GM18526 (cell line): ENCODE measurements around the gene LRP8.

Source experiments
- POLR2A ChIP-seq: IDR thresholded peaks from 3 replicates; pipeline ENCODE4 v1.6.1; 2011; ENCODE audit not compliant: insufficient read length; ENCODE audit errors: extremely low read depth

The LRP8 gene

GRCh38 chr1:53266038-53266437, 61.8 kb downstream of the LRP8 start:
- no peak for TF ChIP-seq POLR2A

- no peak for TF ChIP-seq POLR2A
Measured at GRCh38 chr1:53265581-53265980, 62.3 kb downstream of the LRP8 start.

- no peak for TF ChIP-seq POLR2A
Measured at GRCh38 chr1:53264048-53264447, 63.8 kb downstream of the LRP8 start.

GRCh38 chr1:53262000-53262399, 65.9 kb downstream of the LRP8 start:
- TF ChIP-seq POLR2A: no peak

GRCh38 chr1:53260631-53261247, 67.1 kb downstream of the LRP8 start:
- TF ChIP-seq POLR2A: no peak

GRCh38 chr1:53259932-53260331, 67.9 kb downstream of the LRP8 start:
- TF ChIP-seq POLR2A: no peak

GRCh38 chr1:53258216-53258615, 69.7 kb downstream of the LRP8 start:
- TF ChIP-seq POLR2A: no peak

- TF ChIP-seq POLR2A: no peak
Measured at GRCh38 chr1:53257454-53258081, 70.3 kb downstream of the LRP8 start.

GRCh38 chr1:53256511-53257453, 71.1 kb downstream of the LRP8 start:
- TF ChIP-seq POLR2A: no peak

- TF ChIP-seq POLR2A: no peak
Measured at GRCh38 chr1:53255031-53255430, 72.8 kb downstream of the LRP8 start.

GRCh38 chr1:53254011-53254640, 73.7 kb downstream of the LRP8 start:
- TF ChIP-seq POLR2A: no peak

- TF ChIP-seq POLR2A: no peak
Measured at GRCh38 chr1:53250325-53250724, 77.5 kb downstream of the LRP8 start.

GRCh38 chr1:53249706-53250105, 78.2 kb downstream of the LRP8 start:
- no peak for TF ChIP-seq POLR2A

- no peak for TF ChIP-seq POLR2A
Measured at GRCh38 chr1:53246261-53247134, 81.4 kb downstream of the LRP8 start.

- no peak for TF ChIP-seq POLR2A
Measured at GRCh38 chr1:53244141-53244540, 83.7 kb downstream of the LRP8 start.
